Stimulated activated CD8-positive, alpha-beta memory T cell treated with anti-CD3 and anti-CD28 coated beads, Interleukin-12 subunit alpha, Interleukin-12 subunit beta, amount 100 ng/mL, for 1 hour (primary cell): Measurements from ENCODE around the gene EML1.

Experiments
- DNase-seq: peaks from one replicate; pipeline ENCODE4 v3.0.0-alpha.2; 2020; ENCODE audit warnings: low read depth

Gene EML1

DNA sequence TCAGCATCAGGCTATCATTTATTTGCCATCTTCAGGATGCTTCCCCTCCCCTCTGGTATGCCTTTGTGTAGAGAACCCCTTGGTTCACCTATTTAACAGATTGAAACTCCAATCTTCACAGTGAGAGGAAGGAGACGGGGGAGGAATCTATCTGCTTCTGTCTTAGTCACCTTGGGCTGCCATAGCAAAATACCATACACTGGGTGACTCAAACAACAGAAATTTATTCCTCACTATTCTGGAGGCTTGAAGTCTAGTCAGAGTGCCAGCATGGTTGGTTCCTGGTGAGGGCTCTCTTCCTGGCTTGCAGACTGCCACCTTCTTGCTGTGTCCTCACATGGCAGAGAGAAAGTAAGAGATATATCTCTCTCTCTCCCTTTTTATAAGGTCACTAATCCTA, 13.5 kb upstream of the EML1 start:
- no peak for DNase-seq

DNA sequence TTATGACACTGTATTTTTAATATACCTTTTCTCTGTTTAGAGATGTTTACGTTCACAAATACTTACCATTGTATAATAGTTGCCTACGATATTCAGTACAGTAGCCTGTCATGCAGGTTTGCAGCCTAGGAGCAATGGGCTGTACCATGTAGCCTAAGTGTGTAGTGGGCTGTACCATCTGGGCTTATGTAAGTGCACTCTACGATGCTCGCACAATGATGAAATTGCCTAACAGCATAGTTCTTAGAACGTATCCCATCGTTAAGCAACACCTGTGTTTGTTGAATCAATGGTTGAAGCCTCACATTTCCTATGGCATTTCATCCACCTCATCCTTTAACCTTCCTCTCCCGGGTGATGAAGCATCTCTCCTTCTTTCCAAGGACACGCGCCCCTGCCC, 12.5 kb upstream of the EML1 start:
- no peak for DNase-seq

DNA sequence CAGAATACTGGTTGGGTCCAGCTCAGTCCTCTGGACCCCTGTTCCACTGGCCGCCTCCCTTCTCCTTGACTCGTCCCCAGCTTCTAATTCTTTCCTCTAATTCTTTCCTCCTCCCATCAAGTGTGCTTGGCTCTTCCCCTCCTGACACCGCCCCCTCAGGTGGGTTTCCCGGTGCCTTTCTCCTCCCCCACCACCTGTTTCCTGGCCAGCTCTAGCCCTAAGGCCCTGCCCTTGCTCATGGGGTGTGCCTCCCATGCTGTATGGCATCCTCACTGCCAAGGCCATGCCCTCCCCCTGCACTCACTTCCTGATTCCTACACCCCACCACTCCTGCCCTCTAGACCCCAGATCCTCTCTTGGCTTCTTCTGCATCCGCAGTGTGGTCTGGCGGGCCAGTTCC, 12.1 kb upstream of the EML1 start:
- no peak for DNase-seq

GRCh38 chr14:99781853-99782610, 11.2 kb upstream of the EML1 start:
- no peak for DNase-seq

GRCh38 chr14:99784508-99784907, 8.7 kb upstream of the EML1 start:
- DNase-seq = no peak

DNA sequence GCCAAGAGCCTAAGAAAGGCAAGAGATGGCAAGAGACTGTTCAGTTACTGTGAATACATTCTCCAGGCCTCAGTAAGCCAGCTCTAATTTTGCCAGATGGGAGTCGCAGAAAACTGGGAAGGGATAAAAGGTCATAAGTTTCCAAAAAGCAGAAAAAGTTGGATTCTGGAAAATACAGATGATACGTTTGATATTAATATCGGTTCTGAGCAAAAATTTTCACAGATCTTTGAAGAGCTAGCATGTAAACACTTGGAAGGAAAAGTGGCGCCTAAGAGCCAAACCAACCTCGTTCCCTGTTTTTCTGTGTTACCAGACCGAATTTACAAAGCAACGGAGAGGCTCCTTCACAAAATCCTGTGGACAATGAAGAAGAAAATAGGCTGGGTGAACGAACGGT, 7.8 kb upstream of the EML1 start:
- DNase-seq = no peak

DNA sequence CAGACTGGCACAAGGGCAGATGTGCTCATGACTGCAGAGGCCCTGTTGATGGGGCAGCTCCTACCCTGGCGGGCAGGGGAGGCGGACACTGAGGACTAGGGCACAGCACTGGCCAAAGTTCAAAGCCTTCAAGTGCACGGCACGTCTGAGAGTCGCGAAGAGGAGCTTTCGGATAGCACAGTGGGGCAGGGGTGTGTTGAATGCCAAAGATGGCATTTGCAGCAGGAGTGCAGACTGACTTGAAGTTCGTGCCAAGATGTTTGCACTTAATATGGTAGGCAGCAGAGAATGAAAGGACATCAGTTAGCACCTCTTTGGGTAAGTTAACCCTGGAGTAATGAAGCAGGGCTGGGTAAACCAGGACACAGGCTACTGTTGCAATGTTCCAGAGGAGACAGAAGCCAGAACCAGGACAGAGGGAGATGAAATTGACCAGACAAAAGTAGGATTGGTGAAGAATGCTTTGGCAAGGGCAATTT, 6.7 kb upstream of the EML1 start:
- DNase-seq = no peak

- no peak for DNase-seq
Observed at GRCh38 chr14:99788713-99789112, 4.5 kb upstream of the EML1 start.

GRCh38 chr14:99789581-99789980, 3.6 kb upstream of the EML1 start:
- DNase-seq = no peak

- no peak for DNase-seq
Observed at GRCh38 chr14:99790201-99790977, 2.8 kb upstream of the EML1 start.

GRCh38 chr14:99790978-99791376, 2.2 kb upstream of the EML1 start:
- no peak for DNase-seq

GRCh38 chr14:99791476-99792209, 1.6 kb upstream of the EML1 start:
- DNase-seq = no peak

DNA sequence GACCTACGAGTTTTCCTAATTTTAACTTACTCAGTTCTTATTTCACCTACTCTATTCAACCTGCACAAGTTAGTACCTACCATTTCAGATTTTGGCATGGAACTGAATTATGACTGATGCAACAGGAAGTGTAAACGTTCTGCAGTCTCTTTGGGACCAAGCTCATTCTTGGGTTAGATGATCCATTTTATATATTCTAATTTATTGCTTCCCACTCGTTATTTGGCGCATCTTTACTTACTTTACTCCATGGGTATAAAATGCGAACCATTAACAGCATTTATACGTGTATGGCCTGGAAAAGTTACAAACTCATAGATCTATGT, 1.0 kb upstream of the EML1 start:
- DNase-seq = no peak

DNA sequence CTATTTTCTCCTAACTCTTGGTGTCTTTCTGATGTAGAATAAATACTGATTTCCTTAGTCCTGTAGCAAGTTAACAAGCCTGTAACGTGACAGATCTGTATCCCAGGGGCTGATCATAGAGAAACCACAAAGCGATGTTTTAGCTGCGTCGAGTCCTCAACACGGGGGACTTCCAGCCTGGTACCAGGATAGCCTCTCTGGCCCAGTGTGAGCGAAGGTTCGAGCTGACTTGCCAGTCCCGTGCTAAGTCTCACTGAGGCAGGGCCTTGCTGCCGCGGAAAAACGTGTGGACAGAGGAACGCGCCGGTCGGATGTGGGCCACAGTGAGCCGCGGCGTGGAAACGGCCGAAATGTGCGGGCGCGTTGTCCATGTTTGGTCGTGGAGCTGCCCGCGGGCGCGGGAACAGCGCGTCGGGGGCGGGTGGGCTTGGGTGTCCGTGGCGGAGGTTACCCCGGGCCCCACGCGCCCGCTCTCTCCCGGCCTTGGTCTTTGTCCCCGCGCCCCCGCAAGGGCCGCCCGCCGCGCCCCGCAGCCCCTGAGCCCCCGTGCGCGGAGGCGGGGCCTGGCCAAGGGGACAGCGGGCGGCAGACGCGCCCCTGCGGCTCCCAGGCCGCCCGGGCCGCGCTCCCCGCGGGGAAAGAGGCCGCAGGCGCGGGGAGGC, 531 bp upstream of the EML1 start:
- no peak for DNase-seq

GRCh38 chr14:99794151-99794780, 1.1 kb downstream of the EML1 start:
- DNase-seq = no peak

DNA sequence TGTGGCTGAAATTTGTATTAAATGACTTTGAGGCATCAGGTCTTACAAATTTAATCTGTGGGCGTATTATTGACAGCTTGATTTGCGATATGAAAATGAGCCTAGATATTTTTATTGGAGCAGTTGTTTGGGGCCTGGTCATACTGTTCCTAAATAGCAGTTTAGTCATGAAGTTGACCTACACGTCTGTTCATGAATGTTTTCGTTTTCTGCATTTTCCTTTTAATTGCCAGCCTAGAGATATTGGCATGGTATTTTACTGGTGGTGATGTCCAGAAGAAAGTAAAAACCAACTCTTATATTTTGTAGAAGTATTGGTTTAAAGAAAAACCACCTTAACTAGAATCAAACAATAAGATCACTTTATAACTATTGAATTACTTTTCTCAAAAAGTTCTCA, 1.8 kb downstream of the EML1 start:
- no peak for DNase-seq

DNA sequence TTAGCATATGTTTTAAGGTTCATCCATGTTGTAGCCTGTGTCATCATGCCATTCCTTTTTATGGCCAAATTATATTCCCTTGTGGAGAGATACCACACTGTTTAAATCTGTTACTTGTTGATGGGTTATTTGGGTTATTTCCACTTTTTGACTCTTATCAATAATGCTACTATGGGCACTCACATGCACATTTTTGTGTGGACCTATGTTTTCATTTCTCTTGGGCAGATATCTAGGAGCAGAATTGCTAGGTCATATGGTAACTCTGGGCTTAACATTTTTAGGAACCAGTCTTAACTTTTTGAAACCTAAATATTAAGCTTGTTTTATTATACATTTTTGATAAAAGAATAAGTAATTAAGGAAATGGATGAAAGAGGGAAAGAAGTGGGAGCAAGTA, 4.0 kb downstream of the EML1 start:
- no peak for DNase-seq

- no peak for DNase-seq
Observed at GRCh38 chr14:99800781-99801180, 7.6 kb downstream of the EML1 start.

DNA sequence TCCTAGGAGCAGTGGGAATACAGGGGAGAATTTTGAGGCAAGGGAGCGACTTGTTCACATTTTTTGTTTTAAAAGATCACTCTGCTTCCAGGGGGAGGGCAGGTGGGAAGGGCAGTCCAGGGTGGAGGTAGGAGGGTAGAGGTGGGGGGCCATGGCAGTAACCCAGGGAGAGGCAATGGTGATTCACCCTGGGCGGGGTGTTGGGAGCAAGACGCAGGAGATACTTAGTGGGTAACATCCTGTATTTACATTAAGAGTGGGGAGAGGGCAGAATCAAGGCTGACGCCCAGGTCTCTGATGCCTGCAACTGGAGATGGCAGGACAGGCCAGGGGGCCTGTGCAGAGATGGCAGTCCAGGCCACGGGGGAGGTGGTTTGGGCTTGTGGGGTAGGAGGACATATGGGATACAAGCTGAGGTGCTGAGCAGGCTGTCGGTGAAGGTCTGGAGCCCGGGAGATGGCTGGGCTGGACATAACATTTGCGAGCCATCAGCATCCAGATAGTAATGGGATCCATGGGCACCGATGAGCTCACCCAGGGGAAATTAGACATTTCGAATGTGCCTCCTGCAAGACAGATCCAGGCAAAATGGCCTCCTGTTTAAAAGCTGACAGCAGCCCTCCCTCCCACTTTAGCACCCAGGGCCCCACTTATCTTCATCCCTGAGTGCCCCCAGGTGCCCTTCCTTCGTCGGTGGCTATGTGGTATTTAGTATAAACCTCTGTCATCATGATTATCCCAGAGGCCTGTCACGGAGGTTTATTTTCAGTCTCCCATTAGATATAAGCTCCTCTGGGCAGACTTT, 9.3 kb downstream of the EML1 start:
- DNase-seq = no peak

GRCh38 chr14:99803106-99803775, 10.0 kb downstream of the EML1 start:
- DNase-seq = no peak

- no peak for DNase-seq
Observed at GRCh38 chr14:99803803-99804202, 10.6 kb downstream of the EML1 start.
